IPS DF 4.7 (cell line): ENCODE data around the gene PIK3C3.

Experiments used
- DNase-seq: peaks from one replicate; pipeline ENCODE4 v3.0.0-alpha.2; 2013; ENCODE audit warnings: low spot score; ENCODE audit errors: extremely low read depth

The PIK3C3 gene

GRCh38 chr18:42114310-42114943 is 159.4 kb downstream of the PIK3C3 start:
- DNase-seq: peak; percentile 71

- DNase-seq: no peak
Observed at GRCh38 chr18:42126586-42126985, 171.6 kb downstream of the PIK3C3 start.

GRCh38 chr18:42131066-42131929 is 176.3 kb downstream of the PIK3C3 start:
- no peak for DNase-seq

GRCh38 chr18:42131930-42132244 is 176.9 kb downstream of the PIK3C3 start:
- DNase-seq: no peak
